ENCODE data around the gene FER. TPM values are rescaled to one million over a fixed set of nuclear protein-coding genes. Genes with fewer than 3 reads are reported as not detected.

Gene FER
- total and polyA plus RNA-seq, 9 of the 15 experiments (the other 6 are each of a cell fraction or from before 2014, with no cell fraction given), result 6.7 to 18.2 (median 8.9) TPM

DNA sequence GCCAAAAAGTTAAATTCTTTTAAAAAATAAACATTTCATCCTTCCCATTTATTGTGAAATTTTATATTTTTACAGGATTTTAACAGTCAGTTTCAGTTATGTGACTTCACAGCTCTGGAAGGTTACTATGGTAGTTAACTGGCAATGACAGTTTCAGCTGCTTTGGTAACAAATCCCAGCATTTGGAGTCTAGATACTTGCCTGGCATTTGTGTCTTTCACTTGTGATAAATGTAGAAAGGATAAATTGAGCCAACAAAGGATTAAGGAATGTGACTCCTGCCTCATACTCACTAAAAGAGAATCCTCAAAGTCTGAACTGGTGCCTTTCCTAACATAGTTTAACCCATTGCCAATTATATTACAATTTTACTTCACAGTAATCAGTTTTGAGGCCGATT lies 315.5 kb downstream of the FER start:
- in situ Hi-C loops (cut with MboI) (no loop called here), intact Hi-C loops (cut with micrococcal nuclease) (no loop called here)
- Histone ChIP-seq H3K27me3 (ENCODE audit: control insufficient read depth in 2 of 2, insufficient read depth in 2 of 2, low read length in 2 of 2) (no peaks in the 10 kb centered on the region), H3K79me2 (ENCODE audit: control insufficient read depth, insufficient read depth, low read length) (no peaks in the 10 kb centered on the region), H4K20me1 (replicated peaks; ENCODE audit: control insufficient read depth, insufficient read depth, low read length) (no peaks in the 10 kb centered on the region), H2AFZ (ENCODE audit: low read depth, low read length) (no peak overlapping the region), H3K27ac (ENCODE audit: extremely low read depth, low read depth, low read length) (no peak overlapping the region), H3K9me3 (replicated peaks; ENCODE audit: control insufficient read depth, insufficient read depth, low read depth, low read length) (no peaks in the 10 kb centered on the region), H3K9ac (ENCODE audit: insufficient read depth in 1 of 2, low read depth in 2 of 2, low read length in 2 of 2) (no peak overlapping the region), H3K4me1 (replicated peaks in 1 of 2; ENCODE audit: control insufficient read depth in 2 of 2, insufficient read depth in 2 of 2, low read length in 2 of 2) (no peaks in the 10 kb centered on the region), H3K4me3 (no peak overlapping the region), H3K9me1 (ENCODE audit: control insufficient read depth, insufficient read depth, low read length) (no peaks in the 10 kb centered on the region), H3K4me2 (ENCODE audit: insufficient read depth, low read length) (no peak overlapping the region), H3K36me3 (ENCODE audit: control insufficient read depth, insufficient read depth, low read length) (no peaks in the 10 kb centered on the region)
- WGBS (ENCODE audit: insufficient coverage, low coverage, missing lambda C conversion rate), result 10% methylated on average over 1 of the region's 1 CpG
- no TSS peak for BruUV-seq (replicated peaks)
- CTCF ChIA-PET (ENCODE audit: low intra/inter-chr PET ratio), result no interaction called here
- TF ChIP-seq ARHGAP35 (IDR thresholded peaks at IDR 0.05; ENCODE audit: partially characterized antibody) (no peak), L3MBTL2 (IDR thresholded peaks at IDR 0.05) (no peak), HNRNPL (IDR thresholded peaks at IDR 0.05; ENCODE audit: low read depth, low read length) (no peak), ILF3 (IDR thresholded peaks at IDR 0.05; ENCODE audit: borderline replicate concordance) (no peak), TEAD1 (CRISPR knock-in tag; IDR thresholded peaks at IDR 0.05) (no peak), ZNF589 (CRISPR knock-in tag; IDR thresholded peaks at IDR 0.05; ENCODE audit: low read depth) (no peak), MECOM (CRISPR knock-in tag; IDR thresholded peaks at IDR 0.05) (no peak), XRCC5 (IDR thresholded peaks at IDR 0.05; ENCODE audit: low read depth, low read length) (no peak), CBFA2T2 (conservative IDR thresholded peaks at IDR 0.05) (no peak), CEBPB (tag; IDR thresholded peaks at IDR 0.05) (no peak)
- TF ChIP-seq, protein P1, sequence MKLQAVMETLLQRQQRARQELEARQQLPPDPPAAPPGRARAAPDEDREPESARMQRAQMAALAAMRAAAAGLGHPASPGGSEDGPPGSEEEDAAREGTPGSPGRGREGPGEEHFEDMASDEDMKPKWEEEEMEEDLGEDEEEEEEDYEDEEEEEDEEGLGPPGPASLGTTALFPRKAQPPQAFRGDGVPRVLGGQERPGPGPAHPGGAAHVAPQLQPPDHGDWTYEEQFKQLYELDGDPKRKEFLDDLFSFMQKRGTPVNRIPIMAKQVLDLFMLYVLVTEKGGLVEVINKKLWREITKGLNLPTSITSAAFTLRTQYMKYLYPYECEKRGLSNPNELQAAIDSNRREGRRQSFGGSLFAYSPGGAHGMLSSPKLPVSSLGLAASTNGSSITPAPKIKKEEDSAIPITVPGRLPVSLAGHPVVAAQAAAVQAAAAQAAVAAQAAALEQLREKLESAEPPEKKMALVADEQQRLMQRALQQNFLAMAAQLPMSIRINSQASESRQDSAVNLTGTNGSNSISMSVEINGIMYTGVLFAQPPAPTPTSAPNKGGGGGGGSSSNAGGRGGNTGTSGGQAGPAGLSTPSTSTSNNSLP (IDR thresholded peaks at IDR 0.05; ENCODE audit: borderline replicate concordance, low read depth, low read length), result no peak
- TF ChIP-seq, protein P2, sequence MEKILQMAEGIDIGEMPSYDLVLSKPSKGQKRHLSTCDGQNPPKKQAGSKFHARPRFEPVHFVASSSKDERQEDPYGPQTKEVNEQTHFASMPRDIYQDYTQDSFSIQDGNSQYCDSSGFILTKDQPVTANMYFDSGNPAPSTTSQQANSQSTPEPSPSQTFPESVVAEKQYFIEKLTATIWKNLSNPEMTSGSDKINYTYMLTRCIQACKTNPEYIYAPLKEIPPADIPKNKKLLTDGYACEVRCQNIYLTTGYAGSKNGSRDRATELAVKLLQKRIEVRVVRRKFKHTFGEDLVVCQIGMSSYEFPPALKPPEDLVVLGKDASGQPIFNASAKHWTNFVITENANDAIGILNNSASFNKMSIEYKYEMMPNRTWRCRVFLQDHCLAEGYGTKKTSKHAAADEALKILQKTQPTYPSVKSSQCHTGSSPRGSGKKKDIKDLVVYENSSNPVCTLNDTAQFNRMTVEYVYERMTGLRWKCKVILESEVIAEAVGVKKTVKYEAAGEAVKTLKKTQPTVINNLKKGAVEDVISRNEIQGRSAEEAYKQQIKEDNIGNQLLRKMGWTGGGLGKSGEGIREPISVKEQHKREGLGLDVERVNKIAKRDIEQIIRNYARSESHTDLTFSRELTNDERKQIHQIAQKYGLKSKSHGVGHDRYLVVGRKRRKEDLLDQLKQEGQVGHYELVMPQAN (IDR thresholded peaks at IDR 0.05; ENCODE audit: borderline replicate concordance), result no peak
- no peak for DNase-seq (ENCODE audit: extremely low read depth in 1 of 4, low spot score in 3 of 4)
- FAIRE-seq, result no peak
- POLR2A ChIA-PET, result no interaction called here
- ATAC-seq, result no peak
